WI38 (cell line): ENCODE data around the gene DDX41.

ENCODE experiments used
- H3K4me3 ChIP-seq: 2 replicates; pipeline ENCODE4 v1.5.1; 2011; ENCODE audit warnings: low read depth, mild to moderate bottlenecking, control low read depth, low read length
- TF ChIP-seq, protein P1 (sequence below): IDR thresholded peaks from 2 replicates; pipeline ENCODE4 v1.5.1; 2012; ENCODE audit warnings: low read depth, mild to moderate bottlenecking, control low read depth, low read length

The DDX41 gene

DNA sequence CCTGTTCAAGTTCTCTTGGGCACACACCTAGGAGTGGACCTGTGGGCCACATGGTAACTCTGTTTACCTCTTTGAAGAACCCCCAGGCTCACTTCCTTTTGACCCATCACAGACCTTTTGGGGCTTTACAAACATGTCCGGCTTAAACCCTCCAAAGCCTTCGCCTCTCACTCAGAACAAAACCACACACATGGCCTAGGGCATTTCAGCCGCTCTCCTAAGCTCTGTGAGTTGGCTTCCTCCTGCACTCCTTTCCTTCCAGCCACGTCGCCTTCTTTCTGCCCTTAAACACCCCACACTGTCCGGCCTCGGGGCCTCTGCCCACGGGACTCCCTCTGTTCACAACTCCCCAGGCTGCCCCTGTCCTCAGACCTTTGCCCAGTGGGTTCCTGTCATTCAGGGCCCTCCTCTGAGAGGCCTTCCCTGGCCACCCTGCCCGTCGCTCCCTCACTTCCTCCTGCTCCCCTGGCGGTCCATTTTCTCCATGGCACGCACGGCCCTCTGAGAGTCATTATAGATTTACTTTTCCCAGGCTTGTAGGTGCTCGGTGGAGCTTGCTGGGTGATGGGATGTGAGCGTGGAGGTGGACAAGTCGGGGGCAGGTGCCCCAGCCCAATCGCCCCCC lies 9.1 kb downstream of the DDX41 start:
- H3K4me3 ChIP-seq, result no peak overlapping the region
- TF ChIP-seq, protein P1, sequence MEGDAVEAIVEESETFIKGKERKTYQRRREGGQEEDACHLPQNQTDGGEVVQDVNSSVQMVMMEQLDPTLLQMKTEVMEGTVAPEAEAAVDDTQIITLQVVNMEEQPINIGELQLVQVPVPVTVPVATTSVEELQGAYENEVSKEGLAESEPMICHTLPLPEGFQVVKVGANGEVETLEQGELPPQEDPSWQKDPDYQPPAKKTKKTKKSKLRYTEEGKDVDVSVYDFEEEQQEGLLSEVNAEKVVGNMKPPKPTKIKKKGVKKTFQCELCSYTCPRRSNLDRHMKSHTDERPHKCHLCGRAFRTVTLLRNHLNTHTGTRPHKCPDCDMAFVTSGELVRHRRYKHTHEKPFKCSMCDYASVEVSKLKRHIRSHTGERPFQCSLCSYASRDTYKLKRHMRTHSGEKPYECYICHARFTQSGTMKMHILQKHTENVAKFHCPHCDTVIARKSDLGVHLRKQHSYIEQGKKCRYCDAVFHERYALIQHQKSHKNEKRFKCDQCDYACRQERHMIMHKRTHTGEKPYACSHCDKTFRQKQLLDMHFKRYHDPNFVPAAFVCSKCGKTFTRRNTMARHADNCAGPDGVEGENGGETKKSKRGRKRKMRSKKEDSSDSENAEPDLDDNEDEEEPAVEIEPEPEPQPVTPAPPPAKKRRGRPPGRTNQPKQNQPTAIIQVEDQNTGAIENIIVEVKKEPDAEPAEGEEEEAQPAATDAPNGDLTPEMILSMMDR, result no peak

DNA sequence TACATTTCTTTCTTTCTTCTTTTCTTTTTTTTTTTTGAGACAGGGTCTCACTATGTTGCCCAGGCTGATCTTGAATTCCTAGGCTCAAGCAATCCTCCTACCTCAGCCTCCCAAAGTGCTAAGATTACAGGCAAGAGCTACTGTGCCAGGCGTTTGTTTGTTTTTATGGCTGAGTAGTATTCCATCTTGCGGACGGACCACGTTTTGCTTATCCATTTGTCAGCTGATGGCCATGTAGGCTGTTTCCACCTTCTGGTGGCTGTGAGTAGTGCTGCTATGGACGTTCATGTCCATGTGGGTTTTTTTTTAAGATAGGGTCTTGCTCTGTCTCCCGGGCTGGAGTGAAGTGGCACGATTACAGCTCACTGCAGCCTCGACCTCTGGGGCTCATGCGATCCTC lies 9.6 kb downstream of the DDX41 start:
- no peak overlapping the region for H3K4me3 ChIP-seq
- TF ChIP-seq, protein P1, result peak; percentile 8; the same call in 1 of the 2 replicates

DNA sequence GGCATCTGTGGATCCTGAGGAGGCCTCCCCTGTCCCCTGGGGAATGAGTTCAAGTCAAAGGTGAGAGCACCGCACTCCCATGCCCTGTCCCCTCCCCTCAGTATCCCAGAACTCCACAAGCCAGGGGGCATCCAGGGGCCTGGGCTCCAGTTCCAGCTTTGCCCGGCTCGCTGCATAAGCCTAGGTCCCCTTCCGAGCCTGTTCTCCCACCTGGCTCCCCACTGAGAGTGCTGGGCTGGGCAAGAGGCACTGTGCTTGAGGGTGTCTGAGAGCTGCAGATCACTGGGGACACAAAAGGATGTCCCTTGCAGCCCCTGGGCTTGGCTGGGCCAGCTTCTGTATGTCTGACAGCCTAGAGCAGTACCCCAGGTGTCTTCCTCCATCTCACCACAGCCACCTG lies 11.7 kb downstream of the DDX41 start:
- H3K4me3 ChIP-seq, result no peak overlapping the region
- TF ChIP-seq, protein P1, result no peak

DNA sequence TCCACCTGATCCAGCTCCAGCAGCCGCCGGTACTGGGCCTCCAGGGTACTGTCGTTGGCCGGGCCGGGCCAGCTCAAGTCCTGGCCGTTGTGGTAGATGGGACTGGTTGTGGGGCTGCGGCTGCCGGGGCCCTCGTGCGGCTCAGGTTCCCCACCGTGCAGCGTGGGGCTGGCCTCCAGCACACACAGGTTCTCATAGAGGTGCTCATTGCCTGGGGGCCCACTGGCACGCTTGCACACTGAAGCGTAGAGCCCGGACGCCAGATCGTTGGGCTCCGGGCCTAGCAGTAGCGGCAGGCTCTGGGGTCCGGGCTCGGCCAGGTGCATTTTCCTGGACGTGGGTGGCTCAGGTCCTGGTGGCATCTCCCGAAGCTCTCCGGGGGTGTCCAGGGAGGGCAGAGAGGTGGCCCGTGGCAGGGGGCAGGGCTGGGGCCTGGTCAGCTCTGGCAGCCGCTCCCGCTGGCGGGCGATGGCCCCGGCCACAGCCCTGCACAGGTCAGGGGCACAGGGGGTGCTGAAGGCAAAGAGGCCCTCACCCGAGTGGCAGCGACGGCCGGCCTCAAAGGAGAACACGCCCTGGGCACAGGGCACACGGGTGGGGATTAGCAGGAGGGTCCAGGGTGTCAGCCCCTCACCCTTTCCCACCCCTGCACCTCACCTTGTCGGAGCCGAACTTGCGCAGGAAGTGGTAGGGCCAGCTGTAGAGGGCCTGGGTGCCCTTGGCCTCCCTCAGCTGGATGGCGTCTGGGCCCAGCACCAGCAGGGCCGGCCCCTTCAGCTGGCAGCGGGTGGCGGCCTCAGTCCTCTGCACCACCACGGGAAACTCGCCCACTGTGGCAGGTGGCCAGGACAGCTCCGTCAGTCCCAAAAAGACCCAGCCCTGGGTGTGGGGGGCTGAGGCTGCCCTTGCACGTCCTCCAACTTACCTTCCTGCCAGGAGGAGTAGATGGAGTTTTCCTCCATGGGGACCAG lies 12.4 kb downstream of the DDX41 start:
- H3K4me3 ChIP-seq, result no peak overlapping the region
- TF ChIP-seq, protein P1, result no peak

DNA sequence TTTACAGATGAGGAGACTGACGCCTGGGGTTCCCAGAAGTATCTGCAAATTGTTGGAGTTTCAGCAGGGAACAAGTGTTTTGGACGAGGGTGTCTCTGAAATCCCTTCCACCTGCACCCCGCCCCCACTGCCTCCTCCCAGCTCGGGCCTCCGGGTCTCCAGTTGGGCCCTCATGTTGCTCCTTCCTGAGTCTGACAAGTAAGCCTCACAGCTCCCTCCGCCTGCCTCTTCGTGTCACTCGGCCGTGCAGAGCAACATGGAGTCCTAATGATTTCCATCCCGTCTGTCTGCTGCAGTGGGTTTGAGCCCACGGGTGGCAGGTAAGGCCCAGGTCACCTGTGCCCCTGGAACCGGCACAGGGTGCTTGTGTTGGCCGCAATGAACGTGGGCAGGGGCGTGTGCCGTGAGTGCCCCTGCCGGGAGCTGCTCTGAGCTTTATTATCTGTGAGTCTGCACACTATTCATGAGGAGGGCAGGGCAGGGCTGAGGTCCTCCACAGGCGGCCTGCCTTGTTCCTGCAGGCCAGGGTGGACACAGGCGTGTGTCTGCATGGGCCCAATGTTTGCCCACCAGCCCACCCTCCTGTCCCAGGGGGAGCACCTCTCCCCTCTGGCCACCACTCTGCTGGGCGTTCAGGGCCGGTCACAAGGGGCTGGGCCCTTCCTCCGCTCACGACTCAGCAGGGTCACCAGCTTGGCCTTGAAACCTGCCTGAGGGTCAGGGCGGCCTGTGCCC lies 13.2 kb downstream of the DDX41 start:
- no peak overlapping the region for H3K4me3 ChIP-seq
- TF ChIP-seq, protein P1, result no peak

DNA sequence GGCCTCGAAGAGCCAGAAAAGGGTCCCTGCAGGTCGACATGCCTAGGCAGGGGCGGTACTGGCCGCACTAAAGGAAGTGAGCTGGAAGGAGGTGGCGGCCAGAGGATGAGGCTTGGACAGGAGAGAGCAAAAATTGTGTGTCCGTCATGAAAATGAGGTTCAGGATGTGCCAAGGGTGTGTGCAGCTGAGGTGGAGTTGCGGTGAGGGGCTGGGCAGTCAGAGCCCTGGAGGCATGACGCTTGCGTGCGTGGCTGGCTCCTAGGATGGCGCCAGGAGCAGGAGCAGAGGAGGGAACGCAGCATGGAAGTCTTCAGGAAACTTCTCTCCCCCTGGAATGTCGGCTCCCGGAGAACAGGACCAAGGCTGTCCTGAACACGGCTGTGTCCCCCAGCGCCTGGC lies 13.9 kb downstream of the DDX41 start:
- H3K4me3 ChIP-seq, result no peak overlapping the region
- TF ChIP-seq, protein P1, result no peak
